Vein endothelial cell (primary cell): ENCODE data around the gene FNDC10. TPM values are rescaled to one million over a fixed set of nuclear protein-coding genes. Genes with fewer than 3 reads are reported as not detected.

Experiments
- total RNA-seq: library from RNA; depleted of rRNA; stranded (reverse); fragments of >200 nt; gene quantifications from 2 replicates; pipeline ENCODE4 v1.2.3, GENCODE V29; 2012

The FNDC10 gene
- 2.5 and 2.6 TPM in 2 replicates for total RNA-seq

GRCh38 chr1:1599935-1600860, at the start of gene FNDC10:
Gene FNDC10 (minus strand): TSS chr1:1600135. CDS start chr1:1600015, 120 bp downstream.

GRCh38 chr1:1631782-1632420, 32.0 kb upstream of the FNDC10 start, which contains the start of gene MMP23B:
Gene MMP23B (plus strand): TSS chr1:1632173. CDS start chr1:1632219, 46 bp downstream.

GRCh38 chr1:1615256-1616044, 15.5 kb upstream of the FNDC10 start, which contains the start of gene MIB2:
Gene MIB2 (plus strand): TSS chr1:1615500. CDS start chr1:1623453, 7,953 bp downstream.

GRCh38 chr1:1574721-1575537, 25.0 kb downstream of the FNDC10 start, which contains the start of gene SSU72:
Gene SSU72 (minus strand): TSS chr1:1574863. CDS start chr1:1574557, 306 bp downstream.

Other genes starting within 250 kb of the FNDC10 start
- gene MXRA8, start 241.6 kb downstream of the FNDC10 start, total RNA-seq: 1.6 TPM in 2 replicates
- gene AURKAIP1, start 224.9 kb downstream of the FNDC10 start, total RNA-seq: 104 and 123 TPM in 2 replicates
- gene CCNL2, start 200.8 kb downstream of the FNDC10 start, total RNA-seq: 135 and 138 TPM in 2 replicates
- 88.0 and 89.5 TPM in 2 replicates for gene MRPL20, start 192.8 kb downstream of the FNDC10 start, total RNA-seq
- under 0.01 TPM in 1 of 2 replicates, not detected in the other for gene ANKRD65, start 178.9 kb downstream of the FNDC10 start, total RNA-seq
- 5.0 and 5.2 TPM in 2 replicates for gene VWA1, start 164.4 kb downstream of the FNDC10 start, total RNA-seq
- not detected in 2 replicates for gene ATAD3C, start 150.4 kb downstream of the FNDC10 start, total RNA-seq
- gene ATAD3B, start 128.4 kb downstream of the FNDC10 start, total RNA-seq: 10.1 and 28.8 TPM in 2 replicates
- 41.8 and 49.4 TPM in 2 replicates for gene ATAD3A, start 88.0 kb downstream of the FNDC10 start, total RNA-seq
- 1.7 and 4.2 TPM in 2 replicates for gene TMEM240, start 59.5 kb downstream of the FNDC10 start, total RNA-seq
- 76.4 and 79.6 TPM in 2 replicates for gene SSU72, start 25.3 kb downstream of the FNDC10 start, total RNA-seq
- 32.9 and 55.5 TPM in 2 replicates for gene MIB2, start 15.4 kb upstream of the FNDC10 start, total RNA-seq
- gene MMP23B, start 32.0 kb upstream of the FNDC10 start, total RNA-seq: 0.29 and 0.33 TPM in 2 replicates
- gene CDK11B, start 58.9 kb upstream of the FNDC10 start, total RNA-seq: 7.5 and 7.7 TPM in 2 replicates
- gene SLC35E2B, start 92.7 kb upstream of the FNDC10 start, total RNA-seq: 40.0 and 50.6 TPM in 2 replicates
- 11.3 and 16.7 TPM in 2 replicates for gene CDK11A, start 124.2 kb upstream of the FNDC10 start, total RNA-seq
- gene NADK, start 178.3 kb upstream of the FNDC10 start, total RNA-seq: 57.7 and 67.6 TPM in 2 replicates